Measurements from ENCODE around the gene IGSF5.

- no peak for TF ChIP-seq CTCF (IDR thresholded peaks at IDR 0.05)
- TF ChIP-seq POLR2AphosphoS5 (IDR thresholded peaks at IDR 0.05): no peak
- TF ChIP-seq POLR2A (IDR thresholded peaks at IDR 0.05): no peak
Observed at GRCh38 chr21:39843916-39844315, 98.9 kb downstream of the IGSF5 start.
